GM12891 (cell line): ENCODE measurements around the gene SERF1B.
"Not testable (repeated sequence)": the region's sequence is repeated elsewhere in the genome, so short reads cannot be mapped to it uniquely, and the experiment has no call there.

Source experiments
- POLR2A ChIP-seq: IDR thresholded peaks from 2 replicates; pipeline ENCODE4 v1.6.1; 2011; ENCODE audit warnings: low read depth, low read length, control low read depth
- POLR2AphosphoS5 ChIP-seq: IDR thresholded peaks from 2 replicates; pipeline ENCODE4 v1.6.1; 2011; ENCODE audit warnings: low read depth, low read length, control low read depth
- TAF1 ChIP-seq: IDR thresholded peaks from 2 replicates; pipeline ENCODE4 v1.6.1; 2011; ENCODE audit warnings: low read depth, low read length, control low read depth

- not testable (repeated sequence) for TF ChIP-seq POLR2AphosphoS5, POLR2A, TAF1
These were observed 744 bp downstream of the SERF1B start for GRCh38 chr5:70025845-70026145.
